H1 (cell line): ENCODE results near the gene CYB561. TPM values are rescaled to one million over a fixed set of nuclear protein-coding genes. Genes with fewer than 3 reads are reported as not detected.

Source experiments
- CTCF ChIA-PET: fragments of 300-600 bp; sonication (Branson Sonifier 250); formaldehyde crosslinking; loops from one replicate; lab custom pipeline; 2021; ENCODE audit not compliant: partially characterized antibody; lab: Charles Lee
- POLR2A ChIA-PET: fragments of 300-600 bp; sonication (Branson Sonifier 250); formaldehyde crosslinking; loops from one replicate; lab custom pipeline; 2021; ENCODE audit warnings: inconsistent platforms; ENCODE audit not compliant: partially characterized antibody; lab: Charles Lee
- DNase-seq, 2 experiments: peaks; one replicate each; pipeline versions ENCODE4 v3.0.0 to v3.0.0-alpha.2; 2010 to 2022; ENCODE audit warnings: low spot score in 2 of 2, low read depth in 1 of 2, mixed read lengths in 1 of 2
- FAIRE-seq: peaks from 2 replicates; lab custom pipeline; 2011; peaks lifted over from hg19 to GRCh38; lab: Jason Lieb, UNC
- H2AFZ ChIP-seq: 2 replicates; pipeline ENCODE4 v1.8.1; 2012; ENCODE audit warnings: low read length, inconsistent platforms
- H2AK5ac ChIP-seq: 2 replicates; pipeline ENCODE4 v1.6.1; 2013; ENCODE audit warnings: low read depth, low read length
- H2BK120ac ChIP-seq: replicated peaks from 2 replicates; pipeline ENCODE3; 2013; ENCODE audit warnings: low read depth, low read length, inconsistent platforms
- H2BK12ac ChIP-seq: 2 replicates; pipeline ENCODE4 v1.6.1; 2013; ENCODE audit warnings: low read depth, low read length
- H2BK15ac ChIP-seq: 2 replicates; pipeline ENCODE4 v1.6.1; 2013; ENCODE audit warnings: low read length
- H2BK20ac ChIP-seq: 2 replicates; pipeline ENCODE4 v1.6.1; 2013; ENCODE audit warnings: low read length
- H2BK5ac ChIP-seq: 2 replicates; pipeline ENCODE4 v1.6.1; 2013; ENCODE audit warnings: low read depth, low read length
- H3K14ac ChIP-seq: 2 replicates; pipeline ENCODE4 v1.6.1; 2013; ENCODE audit warnings: inconsistent platforms; ENCODE audit not compliant: insufficient read length
- H3K18ac ChIP-seq: 2 replicates; pipeline ENCODE4 v1.6.1; 2013; ENCODE audit warnings: low read length; ENCODE audit errors: extremely low read depth
- H3K23ac ChIP-seq: 2 replicates; pipeline ENCODE4 v1.6.1; 2013; ENCODE audit warnings: inconsistent platforms; ENCODE audit not compliant: insufficient read length
- H3K23me2 ChIP-seq: 2 replicates; pipeline ENCODE4 v1.6.1; 2013; ENCODE audit warnings: low read depth, low read length
- H3K27ac ChIP-seq: 2 replicates; pipeline ENCODE4 v1.6.1; 2011; ENCODE audit warnings: low read depth, low read length, inconsistent platforms
- H3K27me3 ChIP-seq, 4 experiments: replicated peaks in 1 of 4; 1 replicate in 1 of 4; 2 replicates in 3 of 4; pipeline versions ENCODE4 v1.6.1 to v1.8.1; 2011 to 2013; ENCODE audit warnings: low read length in 3 of 4, mild to moderate bottlenecking in 3 of 4, inconsistent platforms in 2 of 4, mixed read lengths in 2 of 4, moderate library complexity in 1 of 4; ENCODE audit not compliant: control insufficient read depth in 3 of 4, insufficient read depth in 3 of 4; ENCODE audit errors: extremely low read depth in 1 of 4
- H3K36me3 ChIP-seq, 4 experiments: 2 replicates each; pipeline versions ENCODE4 v1.6.1 to v1.8.1; 2011 to 2013; ENCODE audit warnings: mild to moderate bottlenecking in 4 of 4, low read length in 3 of 4, moderate library complexity in 2 of 4, control low read depth in 1 of 4, inconsistent platforms in 1 of 4; ENCODE audit not compliant: insufficient read depth in 4 of 4, control insufficient read depth in 2 of 4
- H3K4ac ChIP-seq: replicated peaks from 2 replicates; pipeline ENCODE3; 2013; ENCODE audit warnings: low read length, low read depth, mixed read lengths, inconsistent platforms; ENCODE audit not compliant: insufficient read length
- H3K4me1 ChIP-seq, 4 experiments: replicated peaks in 1 of 4; 1 replicate in 1 of 4; 2 replicates in 3 of 4; pipeline versions ENCODE4 v1.6.1 to v1.8.1; 2011 to 2013; ENCODE audit warnings: low read length in 3 of 4, inconsistent platforms in 2 of 4, mixed read lengths in 1 of 4; ENCODE audit not compliant: insufficient read depth in 4 of 4, control insufficient read depth in 3 of 4
- H3K4me2 ChIP-seq, 2 experiments: 2 replicates each; pipeline versions ENCODE4 v1.6.1 to v1.8.1; 2011 to 2013; ENCODE audit warnings: low read depth in 2 of 2, low read length in 2 of 2, control low read depth in 1 of 2, inconsistent platforms in 1 of 2, mild to moderate bottlenecking in 1 of 2; ENCODE audit not compliant: insufficient read depth in 1 of 2
- H3K4me3 ChIP-seq, 4 experiments: fragments of 200-600, 300-600 bp in 1 of 4; sonication (generic), shearing (Covaris generic), sonication (Bioruptor Twin) in 1 of 4; 2 replicates each; pipeline versions ENCODE4 v1.5.1 to v1.8.1; 2011 to 2016; ENCODE audit warnings: low read length in 4 of 4, low read depth in 3 of 4, control low read depth in 2 of 4, inconsistent platforms in 2 of 4, mild to moderate bottlenecking in 2 of 4, mixed read lengths in 1 of 4, moderate library complexity in 1 of 4; ENCODE audit not compliant: insufficient read depth in 2 of 4; ENCODE audit errors: extremely low read depth in 1 of 4
- H3K56ac ChIP-seq: replicated peaks from 2 replicates; pipeline ENCODE3; 2013; ENCODE audit warnings: low read depth, mild to moderate bottlenecking, mixed read lengths, low read length, inconsistent platforms; ENCODE audit not compliant: insufficient read length
- H3K79me1 ChIP-seq: 2 replicates; pipeline ENCODE4 v1.6.1; 2013; ENCODE audit warnings: low read depth, low read length, control low read depth
- H3K79me2 ChIP-seq, 2 experiments: 2 replicates each; pipeline versions ENCODE4 v1.6.1 to v1.8.1; 2012 to 2013; ENCODE audit warnings: low read length in 2 of 2, mild to moderate bottlenecking in 2 of 2, inconsistent platforms in 1 of 2; ENCODE audit not compliant: insufficient read depth in 2 of 2, control insufficient read depth in 1 of 2
- H3K9ac ChIP-seq, 4 experiments: replicated peaks in 1 of 4; 1 replicate in 1 of 4; 2 replicates in 3 of 4; pipeline versions ENCODE4 v1.6.1 to v1.8.1; 2011 to 2013; ENCODE audit warnings: low read depth in 3 of 4, low read length in 3 of 4, control low read depth in 2 of 4, mild to moderate bottlenecking in 2 of 4, moderate library complexity in 2 of 4, inconsistent platforms in 1 of 4; ENCODE audit errors: extremely low read depth in 1 of 4
- H3K9me3 ChIP-seq, 2 experiments: 2 replicates each; pipeline versions ENCODE4 v1.6.1 to v1.8.1; 2012 to 2013; ENCODE audit warnings: mild to moderate bottlenecking in 2 of 2, moderate library complexity in 2 of 2, control low read depth in 1 of 2, inconsistent platforms in 1 of 2, low read depth in 1 of 2, low read length in 1 of 2, mixed read lengths in 1 of 2; ENCODE audit not compliant: insufficient read depth in 2 of 2
- H4K20me1 ChIP-seq, 2 experiments: replicated peaks in 1 of 2; 2 replicates each; pipeline versions ENCODE3 to v1.8.1; 2011 to 2013; ENCODE audit warnings: inconsistent platforms in 2 of 2, low read length in 2 of 2, mild to moderate bottlenecking in 1 of 2; ENCODE audit not compliant: insufficient read depth in 2 of 2, control insufficient read depth in 1 of 2
- H4K5ac ChIP-seq: 2 replicates; pipeline ENCODE4 v1.6.1; 2013; ENCODE audit warnings: low read length, low read depth, mixed read lengths, inconsistent platforms; ENCODE audit not compliant: insufficient read length
- H4K8ac ChIP-seq: 2 replicates; pipeline ENCODE4 v1.8.0; 2013; ENCODE audit warnings: mild to moderate bottlenecking, moderate library complexity, low read length, inconsistent platforms; ENCODE audit not compliant: insufficient read depth; ENCODE audit errors: extremely low read depth
- H4K91ac ChIP-seq: replicated peaks from 2 replicates; pipeline ENCODE3; 2013; ENCODE audit warnings: low read length, mixed read lengths, inconsistent platforms; ENCODE audit not compliant: insufficient read length
- POU5F1 ChIP-seq: IDR thresholded peaks from 2 replicates; pipeline ENCODE4 v1.6.1; 2011; ENCODE audit warnings: low read depth, mild to moderate bottlenecking, low read length, moderate library complexity
- SIRT6 ChIP-seq: IDR thresholded peaks from one replicate; pipeline ENCODE4 v1.7.1; 2012; ENCODE audit warnings: low read length, inconsistent platforms
- WGBS, 2 experiments: shearing (Covaris generic) in 1 of 2; methylation state at CpG; one replicate each; pipeline versions ENCODE4 v1.1.6 to v1.1.7; 2013 to 2015; ENCODE audit warnings: low lambda C conversion rate in 2 of 2, mixed read lengths in 2 of 2, inconsistent platforms in 1 of 2, low coverage in 1 of 2, missing lambda C conversion rate in 1 of 2; ENCODE audit not compliant: insufficient replicate concordance in 2 of 2, insufficient coverage in 1 of 2, insufficient read length in 1 of 2; ENCODE audit errors: extremely low coverage in 1 of 2, missing lambda C conversion rate in 1 of 2; 5-methylcytosine and 5-hydroxymethylcytosine counted together
- polyA plus RNA-seq, 7 experiments: library from polyadenylated mRNA; depleted of rRNA in 3 of 7; stranded (reverse) in 5 of 7; unstranded in 2 of 7; fragments of >200 nt in 5 of 7; fragments of 200-250 nt in 2 of 7; gene quantifications; 1 replicate in 5 of 7; 2 replicates in 1 of 7; 4 replicates in 1 of 7; pipeline versions ENCODE4 v1.2.1 to v1.2.3, GENCODE V29; 2011 to 2013; ENCODE audit warnings: missing spikeins in 2 of 7, mixed read lengths in 2 of 7
- total RNA-seq: library from RNA; stranded (reverse); fragmentation: NEBNext Ultra II Directional; extraction: Animal tissue kit (Norgen Biotek cat#: 25700); gene quantifications from 2 replicates; pipeline ENCODE4 v1.2.1, GENCODE V29; 2021
- TF ChIP-seq, protein P1 (sequence below): IDR thresholded peaks from 2 replicates; pipeline ENCODE4 v1.6.1; 2012; ENCODE audit warnings: inconsistent platforms
- TF ChIP-seq, protein P2 (sequence below): IDR thresholded peaks from 2 replicates; pipeline ENCODE4 v1.6.1; 2012; ENCODE audit warnings: inconsistent platforms

Gene CYB561
- total and polyA plus RNA-seq, 2 of the 8 experiments (the other 6 are each of a cell fraction or from before 2014, with no cell fraction given), result 19.7 to 23.4 TPM

GRCh38 chr17:63447471-63448009 lies 1.4 kb upstream of the CYB561 start:
- WGBS, 2 experiments, result 58% methylated on average over 12 of the region's 12 CpGs; no CpG with 5 or more reads in 1 of the 2 experiments
- Histone ChIP-seq H3K36me3 (no peaks in the 10 kb centered on the region), H2BK5ac (0 out of 2 replicates have a peak overlapping the region, but pooled peaks have one; percentile 69), H3K56ac (no peak overlapping the region), H3K9me3 (no peaks in the 10 kb centered on the region), H4K5ac (peak overlapping the region; percentile 2), H3K79me1 (0 out of 2 replicates have a peak, but pooled peaks cover 2% of the 10 kb centered on the region), H3K27ac (no peak overlapping the region), H3K14ac (no peak overlapping the region), H2BK20ac (0 out of 2 replicates have a peak overlapping the region, but pooled peaks have one; percentile 56), H2BK120ac (no peak overlapping the region), H4K8ac (peak overlapping the region; percentile 94), H2BK12ac (peak overlapping the region; percentile 60; the same call in 1 of the 2 replicates), H3K4me3 (peak overlapping the region in 1 of 4 experiments; percentile 74; a peak in 1 of 8 replicates), H3K4ac (no peak overlapping the region), H2AK5ac (peak overlapping the region; percentile 84), H3K4me1 (peaks cover 0 to 20% (median 10%) of the 10 kb centered on the region in 4 experiments; a peak in 6 of 7 replicates), H2AFZ (no peak overlapping the region), H2BK15ac (peak overlapping the region; percentile 92; the same call in 1 of the 2 replicates), H3K23me2 (peaks cover 9% of the 10 kb centered on the region; the same call in 1 of the 2 replicates), H3K9ac (peak overlapping the region in 1 of 4 experiments; percentile 2; a peak in 2 of 7 replicates), H3K27me3 (peaks cover 0 to 10% (median 2%) of the 10 kb centered on the region in 4 experiments; a peak in 2 of 7 replicates), H4K20me1 (no peaks in the 10 kb centered on the region), H3K4me2 (peak overlapping the region; percentile 73 to 96), H3K79me2 (no peaks in the 10 kb centered on the region), H3K23ac (no peak overlapping the region), H4K91ac (peak overlapping the region; percentile 84), H3K18ac (peak overlapping the region; percentile 93)
- ChIA-PET CTCF (interaction anchor here (1.0 to 29.0 kb wide), 9 partner anchors 21 to 164 kb away, joined by 3 to 758 read pairs (median 4); partner anchors contain the start of gene ACE), POLR2A (interaction anchor here (0.9 to 5.1 kb wide), 11 partner anchors 8 to 231 kb away, joined by 3 to 33 read pairs (median 4); partner anchors contain the start of genes ACE and TACO1)
- TF ChIP-seq, protein P1, sequence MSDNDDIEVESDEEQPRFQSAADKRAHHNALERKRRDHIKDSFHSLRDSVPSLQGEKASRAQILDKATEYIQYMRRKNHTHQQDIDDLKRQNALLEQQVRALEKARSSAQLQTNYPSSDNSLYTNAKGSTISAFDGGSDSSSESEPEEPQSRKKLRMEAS, result peak; percentile 94
- TF ChIP-seq, protein P2, sequence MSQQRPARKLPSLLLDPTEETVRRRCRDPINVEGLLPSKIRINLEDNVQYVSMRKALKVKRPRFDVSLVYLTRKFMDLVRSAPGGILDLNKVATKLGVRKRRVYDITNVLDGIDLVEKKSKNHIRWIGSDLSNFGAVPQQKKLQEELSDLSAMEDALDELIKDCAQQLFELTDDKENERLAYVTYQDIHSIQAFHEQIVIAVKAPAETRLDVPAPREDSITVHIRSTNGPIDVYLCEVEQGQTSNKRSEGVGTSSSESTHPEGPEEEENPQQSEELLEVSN, result peak; percentile 9; the same call in 1 of the 2 replicates
- no peak for TF ChIP-seq SIRT6
- TF ChIP-seq POU5F1, result no peak
- FAIRE-seq (no peak), DNase-seq (no peak)
